HG03097 (cell line): ENCODE measurements around the gene SLC44A4.
"Not testable (repeated sequence)": the region's sequence is repeated elsewhere in the genome, so short reads cannot be mapped to it uniquely, and the experiment has no call there.

Experiments used
- ATAC-seq: cut with Tn5 transposase; IDR thresholded peaks from one replicate; pipeline ENCODE4 v1.9.1; 2021; ENCODE audit not compliant: unreplicated experiment, low FRiP score

Gene SLC44A4

DNA sequence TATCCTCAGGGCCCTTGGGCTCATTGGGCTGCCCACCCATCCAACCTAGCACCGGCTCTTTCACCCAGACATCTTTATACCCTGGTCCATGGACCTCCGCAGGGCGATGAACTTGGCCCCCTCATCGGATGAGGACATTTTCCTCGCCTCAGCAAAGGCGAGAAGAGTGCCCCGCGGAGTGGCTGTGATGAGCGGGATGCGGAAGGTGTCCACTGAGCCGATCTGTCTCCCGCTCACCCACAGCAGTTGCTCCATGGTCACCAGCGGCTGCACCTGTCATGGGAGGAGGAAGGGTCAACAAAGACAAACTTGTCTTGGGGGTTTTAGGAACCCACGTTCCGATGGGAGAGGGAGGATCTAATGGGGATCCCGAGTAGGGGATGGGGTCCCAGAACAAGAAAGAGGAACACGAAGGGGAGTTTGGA is 16.9 kb downstream of the SLC44A4 start:
- no peak for ATAC-seq

DNA sequence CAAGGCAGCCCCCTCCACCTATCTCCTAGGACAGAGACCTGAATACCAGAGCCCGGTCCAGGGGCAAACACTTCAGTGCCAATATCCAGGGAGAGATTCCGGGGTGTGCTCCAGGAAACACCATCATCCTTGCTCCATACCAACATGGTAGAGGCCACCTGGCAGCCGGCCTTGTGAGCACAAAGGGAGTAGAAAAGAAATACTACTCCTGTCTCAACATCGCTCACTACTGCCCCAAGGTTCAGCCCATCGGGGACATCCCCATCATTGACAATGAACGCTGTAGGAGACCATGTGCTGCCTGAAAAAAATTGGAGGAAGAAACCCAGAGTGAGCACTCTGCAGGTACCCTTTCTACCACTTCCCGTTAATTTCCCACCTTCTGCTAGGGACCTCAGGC is 17.6 kb downstream of the SLC44A4 start:
- ATAC-seq, result no peak

DNA sequence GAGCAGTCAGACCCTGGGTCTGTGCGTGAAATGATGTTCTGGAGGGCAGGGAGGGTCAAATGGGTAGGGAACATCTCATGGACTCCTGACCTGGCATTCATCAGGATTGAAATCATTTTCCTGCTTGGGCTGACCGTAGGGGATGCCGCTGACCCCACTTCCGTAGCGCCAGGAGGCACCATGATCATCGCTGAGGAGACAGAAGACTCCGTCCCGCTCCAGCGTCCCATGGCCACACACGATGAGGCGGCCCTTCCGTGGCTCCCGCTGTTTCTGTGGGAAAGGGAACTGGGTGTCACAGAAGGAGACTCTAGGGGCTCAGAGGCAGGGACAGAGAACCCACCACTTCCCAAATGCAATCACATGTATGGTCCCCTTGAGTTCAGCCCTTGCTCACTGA is 18.4 kb downstream of the SLC44A4 start:
- ATAC-seq, result no peak

DNA sequence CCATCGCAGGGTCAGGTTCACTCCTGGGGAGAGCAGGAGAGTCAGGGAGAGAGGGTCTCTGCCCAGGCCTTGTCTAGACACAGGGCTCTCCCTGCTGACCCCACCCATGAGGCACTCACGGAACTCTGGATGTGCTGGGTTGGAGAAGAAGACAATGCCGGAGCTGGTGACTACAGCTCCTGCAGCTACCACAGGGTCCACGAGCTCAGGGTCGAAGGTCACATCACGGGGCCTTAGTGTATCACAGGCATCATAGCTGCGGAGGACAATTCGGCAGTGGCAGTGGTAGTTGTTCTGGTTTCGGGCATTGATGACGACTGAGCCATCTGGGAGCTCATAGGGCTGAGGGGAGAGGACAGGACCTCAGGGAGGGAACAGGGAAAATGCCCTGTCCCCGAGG is 18.9 kb downstream of the SLC44A4 start:
- ATAC-seq, result no peak

DNA sequence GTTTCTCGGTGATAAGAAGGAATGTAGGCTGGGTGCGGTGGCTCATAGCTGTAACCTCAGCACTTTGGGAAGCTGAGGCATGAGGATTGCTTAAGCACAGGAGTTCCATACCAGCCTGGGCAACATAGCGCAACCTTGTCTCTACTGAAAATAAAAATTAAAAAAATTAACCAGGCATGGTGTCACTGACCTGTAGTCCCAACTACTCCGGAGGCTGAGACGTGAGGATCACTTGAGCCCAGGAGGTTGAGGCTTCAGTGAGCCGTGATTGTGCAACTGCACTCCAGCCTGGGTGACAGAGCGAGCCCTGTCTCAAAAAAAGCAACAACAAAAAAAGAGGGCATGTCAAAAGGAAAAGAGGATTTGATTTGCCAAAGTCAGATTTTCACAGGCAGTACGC is 20.1 kb downstream of the SLC44A4 start:
- ATAC-seq, result no peak

DNA sequence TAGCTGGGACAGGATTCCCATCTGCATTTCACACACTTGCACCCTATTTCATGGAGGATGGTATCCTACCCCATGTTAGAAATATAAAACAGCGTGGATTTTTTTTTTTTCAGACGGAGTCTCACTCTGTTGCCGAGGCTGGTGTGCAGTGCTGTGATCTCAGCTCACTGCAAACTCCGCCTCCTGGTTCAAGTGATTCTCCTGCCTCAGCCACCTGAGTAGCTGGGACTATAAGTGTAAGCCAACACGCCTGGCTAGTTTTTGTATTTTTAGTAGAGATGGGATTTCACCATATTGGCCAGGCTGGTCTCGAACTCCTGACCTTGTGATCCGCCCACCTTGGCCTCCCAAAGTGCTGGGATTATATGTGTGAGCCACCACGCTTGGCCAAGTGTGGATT is 21.0 kb downstream of the SLC44A4 start:
- not testable (repeated sequence) for ATAC-seq

DNA sequence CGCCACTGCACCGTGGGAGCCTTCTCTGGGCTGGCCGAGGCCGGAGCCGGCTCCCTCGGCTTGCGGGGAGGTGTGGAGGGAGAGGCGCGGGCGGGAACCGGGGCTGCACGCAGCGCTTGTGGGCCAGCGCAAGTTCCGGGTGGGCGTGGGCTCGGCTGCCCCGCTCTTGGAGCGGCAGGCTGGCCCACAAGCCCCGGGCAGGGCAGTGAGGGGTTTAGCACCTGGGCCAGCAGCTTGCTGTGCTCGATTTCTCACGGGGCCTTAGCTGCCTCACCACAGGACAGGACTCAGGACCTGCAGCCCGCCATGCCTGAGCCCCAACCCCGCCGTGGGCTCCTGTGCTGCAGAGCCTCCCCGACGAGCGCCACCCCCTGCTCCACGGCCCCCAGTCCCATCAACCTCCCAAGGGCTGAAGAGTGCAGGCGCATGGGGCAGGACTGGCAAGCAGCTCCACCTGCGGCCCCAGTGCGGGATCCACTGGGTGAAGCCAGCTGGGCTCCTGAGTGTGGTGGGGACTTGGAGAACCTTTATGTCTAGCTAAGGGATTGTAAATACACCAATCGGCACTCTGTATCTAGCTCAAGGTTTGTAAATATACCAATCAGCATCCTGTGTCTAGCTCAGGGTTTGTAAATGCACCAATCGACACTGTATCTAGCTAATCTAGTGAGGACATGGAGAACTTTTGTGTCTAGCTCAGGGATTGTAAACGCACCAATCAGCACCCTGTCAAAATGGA is 26.6 kb downstream of the SLC44A4 start:
- not testable (repeated sequence) for ATAC-seq

DNA sequence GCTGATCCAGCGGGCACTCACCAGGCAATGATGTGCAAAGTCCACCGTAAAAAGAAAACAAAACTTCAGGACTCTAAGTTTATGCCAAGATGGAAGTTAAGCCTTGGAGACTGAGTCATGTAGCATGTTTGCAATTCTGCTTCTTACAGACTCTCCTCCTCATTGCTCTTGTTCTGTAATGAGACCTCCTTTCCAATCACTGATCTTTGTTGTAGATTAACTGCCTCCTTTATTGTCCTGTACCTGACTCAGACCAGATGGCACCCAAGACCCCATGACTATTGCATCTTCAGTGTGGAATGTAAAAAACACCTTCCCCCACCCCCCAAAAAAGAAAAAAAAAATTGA is 27.3 kb downstream of the SLC44A4 start:
- ATAC-seq, result no peak

DNA sequence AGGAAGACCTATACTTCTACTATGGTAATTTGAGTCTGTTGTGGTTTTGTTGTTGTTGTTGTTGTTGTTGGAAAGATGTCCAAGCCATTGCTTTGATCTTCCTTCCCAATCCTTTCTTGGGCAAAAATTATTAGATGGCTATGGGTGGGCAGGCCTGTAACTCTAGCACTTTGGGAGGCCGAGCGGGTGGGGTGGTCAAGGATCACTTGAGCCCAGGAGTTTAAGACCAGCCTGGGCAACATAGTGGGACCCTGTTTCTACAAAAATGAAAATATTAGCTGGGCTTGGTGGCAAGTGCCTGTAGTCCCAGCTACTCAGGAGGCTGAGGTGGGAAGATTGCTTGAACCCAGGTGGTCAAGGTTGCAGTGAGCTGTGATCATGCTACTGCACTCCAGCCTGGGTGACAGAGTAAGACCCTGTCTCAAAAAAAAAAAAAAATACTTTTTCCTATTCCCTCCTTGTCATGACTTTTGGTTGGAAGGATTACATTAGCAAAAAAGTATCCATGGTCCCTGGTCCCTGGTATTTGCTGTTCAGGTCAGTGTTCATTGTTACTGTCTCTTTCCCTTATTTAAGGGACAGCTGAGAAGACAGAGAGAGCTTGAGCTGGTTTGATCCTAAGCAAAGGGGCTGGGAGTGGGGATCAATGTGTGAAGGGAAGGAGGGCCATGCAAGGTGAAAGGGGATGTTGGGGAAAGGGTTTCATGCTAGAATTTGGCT is 27.9 kb downstream of the SLC44A4 start:
- no peak for ATAC-seq

DNA sequence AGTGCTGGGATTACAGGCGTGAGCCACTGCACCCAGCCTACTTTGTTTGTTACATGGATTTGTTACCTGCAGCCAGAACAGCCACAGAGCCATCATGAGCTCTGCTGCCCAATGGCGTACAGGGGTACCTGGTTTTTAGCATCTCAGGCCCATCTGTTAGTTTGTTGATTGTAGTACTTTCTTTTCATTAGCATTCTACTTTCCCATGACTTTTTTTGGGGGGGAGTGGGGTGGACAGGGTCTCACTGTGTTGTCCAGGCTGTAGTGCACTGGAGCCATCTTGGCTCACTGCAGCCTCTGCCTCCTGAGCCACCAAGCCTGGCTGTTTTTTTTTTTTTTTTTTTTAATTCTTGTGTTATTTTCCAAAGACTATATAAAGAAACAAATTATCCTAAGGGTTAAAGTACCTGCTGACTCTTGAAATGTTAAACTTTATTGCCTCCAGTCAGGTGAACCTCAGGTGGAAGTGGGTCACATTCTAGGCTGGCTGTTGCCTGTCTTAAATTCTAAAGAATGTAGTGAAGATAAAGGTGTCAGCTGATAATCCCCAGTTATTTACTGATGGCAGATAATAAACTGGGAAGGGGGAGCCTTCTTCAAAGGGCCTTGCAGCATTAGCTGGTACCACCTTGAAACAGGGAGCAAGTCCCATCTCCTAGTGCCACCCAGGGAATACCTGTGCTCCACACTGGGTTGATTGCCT is 31.4 kb downstream of the SLC44A4 start:
- no peak for ATAC-seq

DNA sequence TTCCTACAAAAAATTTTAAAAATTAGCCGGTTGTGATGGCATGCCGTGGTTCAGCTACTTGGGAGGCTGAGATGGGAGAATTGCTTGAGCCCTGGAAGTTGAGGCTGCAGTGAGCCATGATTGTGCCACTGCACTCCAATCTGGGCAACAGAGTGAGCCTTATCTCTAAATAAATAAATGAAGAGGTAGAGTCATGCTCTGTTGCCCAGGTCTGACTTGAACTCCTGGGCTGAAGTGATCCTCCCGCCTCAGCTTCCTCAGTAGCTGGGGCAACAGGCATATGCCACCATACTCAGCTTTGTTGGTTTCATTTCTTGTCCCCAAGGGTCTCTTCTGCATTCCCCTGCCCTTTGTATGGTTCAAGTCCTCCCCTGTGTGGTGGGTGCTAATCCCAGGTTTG is 34.3 kb downstream of the SLC44A4 start:
- no peak for ATAC-seq

DNA sequence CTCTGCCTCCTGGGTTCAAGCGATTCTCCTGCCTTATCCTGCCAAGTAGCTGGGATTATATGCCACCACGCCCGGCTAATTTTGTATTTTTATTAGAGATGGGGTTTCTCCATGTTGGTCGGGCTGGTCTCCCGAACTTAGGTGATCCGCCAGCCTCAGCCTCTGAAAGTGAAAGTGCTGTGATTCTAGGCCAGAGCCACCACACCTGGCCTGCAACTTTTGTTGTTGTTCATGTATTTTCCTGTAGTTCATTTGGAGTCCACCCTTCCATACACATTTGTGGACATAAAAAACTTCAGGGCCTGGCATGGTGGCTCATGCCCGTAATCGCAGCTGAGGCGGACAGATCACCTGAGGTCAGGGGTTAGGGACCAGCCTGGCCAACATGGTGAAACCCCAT is 36.7 kb downstream of the SLC44A4 start:
- no peak for ATAC-seq

DNA sequence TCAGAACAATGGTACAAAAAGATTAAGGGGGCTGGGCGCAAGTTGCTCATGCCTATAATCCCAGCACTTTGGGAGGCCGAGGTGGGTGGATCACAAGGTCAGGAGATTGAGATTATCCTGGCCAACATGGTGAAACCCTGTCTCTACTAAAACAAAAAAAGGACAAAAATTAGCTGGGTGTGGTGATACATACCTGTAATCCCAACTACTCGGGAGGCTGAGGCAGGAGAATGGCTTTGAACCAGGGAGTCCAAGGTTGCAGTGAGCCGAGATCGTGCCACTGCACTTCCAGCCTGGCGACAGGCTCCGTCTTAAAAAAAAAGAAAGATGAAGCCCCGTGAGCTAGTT is 39.0 kb downstream of the SLC44A4 start:
- ATAC-seq, result not testable (repeated sequence)

DNA sequence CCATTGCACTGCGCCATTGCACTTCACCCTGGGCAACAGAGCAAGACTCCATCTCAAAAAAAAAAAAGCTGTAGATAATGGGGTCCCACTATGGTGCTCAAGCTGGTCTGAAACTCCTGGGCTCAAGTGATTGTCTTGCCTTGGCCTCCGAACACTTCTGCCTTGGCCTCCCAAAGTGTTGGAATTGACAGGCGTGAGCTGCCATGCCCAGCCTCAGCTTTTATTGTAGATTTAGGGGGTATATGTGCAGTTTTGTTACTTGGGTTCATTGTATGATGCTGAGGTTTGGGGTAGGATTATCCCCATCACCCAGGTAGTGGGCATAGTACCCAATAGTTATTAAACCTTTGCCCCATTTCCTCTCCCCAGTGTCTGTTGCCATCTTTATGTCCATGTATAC is 39.8 kb downstream of the SLC44A4 start:
- ATAC-seq, result no peak

DNA sequence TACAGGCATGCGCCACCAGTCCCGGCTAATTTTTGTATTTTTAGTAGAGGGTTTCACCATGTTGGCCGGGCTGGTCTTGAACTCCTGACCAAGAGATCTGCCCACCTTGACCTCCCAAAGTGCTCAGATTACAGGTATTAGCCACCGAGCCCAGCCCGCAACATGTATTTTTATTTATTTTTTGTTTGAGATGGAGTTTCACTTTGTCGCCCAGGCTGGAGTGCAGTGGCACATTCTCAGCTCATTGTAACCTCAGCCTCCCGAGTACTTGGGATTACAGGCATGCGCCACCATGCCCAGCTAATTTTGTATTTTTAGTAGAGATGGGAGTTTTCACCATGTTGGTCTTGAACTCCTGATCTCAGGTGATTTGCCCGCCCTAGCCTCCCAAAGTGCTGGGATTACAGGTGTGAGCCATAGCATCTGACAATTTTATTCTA is 40.7 kb downstream of the SLC44A4 start:
- ATAC-seq, result not testable (repeated sequence)

DNA sequence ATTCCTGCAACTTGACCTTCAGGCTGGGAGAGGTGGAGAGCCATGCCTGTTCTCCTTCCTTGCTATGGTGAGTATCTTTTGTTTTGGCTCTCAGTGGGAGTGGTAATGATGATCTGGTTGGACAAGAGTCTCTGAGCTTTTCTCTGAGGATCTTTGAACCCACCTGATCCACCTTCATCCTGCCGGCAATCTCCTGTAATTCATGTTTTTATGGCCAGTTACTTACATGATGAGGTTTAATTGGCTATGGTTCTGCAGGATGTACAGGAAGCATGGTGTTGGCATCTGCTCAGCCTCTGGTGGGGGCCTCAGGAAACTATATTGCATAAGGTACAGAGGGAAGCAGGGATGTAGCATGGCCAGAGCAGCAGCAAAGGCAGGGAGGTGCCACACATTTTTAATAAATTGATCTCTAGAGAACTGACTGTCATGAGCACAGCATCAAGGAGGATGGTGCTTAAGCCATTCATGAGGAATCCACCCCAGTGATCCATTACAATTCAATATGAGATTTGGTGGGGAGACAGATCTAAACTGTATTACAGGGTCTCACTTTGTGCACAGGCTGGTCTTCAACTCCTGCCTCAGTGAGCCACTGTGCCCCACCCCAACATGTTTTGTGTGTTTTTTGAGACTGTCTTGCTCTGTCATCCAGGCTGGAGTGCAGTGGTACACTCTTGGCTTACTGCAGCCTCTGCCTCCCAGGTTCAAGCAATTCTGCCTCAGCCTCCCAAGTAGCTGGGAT is 41.3 kb downstream of the SLC44A4 start:
- ATAC-seq, result no peak

DNA sequence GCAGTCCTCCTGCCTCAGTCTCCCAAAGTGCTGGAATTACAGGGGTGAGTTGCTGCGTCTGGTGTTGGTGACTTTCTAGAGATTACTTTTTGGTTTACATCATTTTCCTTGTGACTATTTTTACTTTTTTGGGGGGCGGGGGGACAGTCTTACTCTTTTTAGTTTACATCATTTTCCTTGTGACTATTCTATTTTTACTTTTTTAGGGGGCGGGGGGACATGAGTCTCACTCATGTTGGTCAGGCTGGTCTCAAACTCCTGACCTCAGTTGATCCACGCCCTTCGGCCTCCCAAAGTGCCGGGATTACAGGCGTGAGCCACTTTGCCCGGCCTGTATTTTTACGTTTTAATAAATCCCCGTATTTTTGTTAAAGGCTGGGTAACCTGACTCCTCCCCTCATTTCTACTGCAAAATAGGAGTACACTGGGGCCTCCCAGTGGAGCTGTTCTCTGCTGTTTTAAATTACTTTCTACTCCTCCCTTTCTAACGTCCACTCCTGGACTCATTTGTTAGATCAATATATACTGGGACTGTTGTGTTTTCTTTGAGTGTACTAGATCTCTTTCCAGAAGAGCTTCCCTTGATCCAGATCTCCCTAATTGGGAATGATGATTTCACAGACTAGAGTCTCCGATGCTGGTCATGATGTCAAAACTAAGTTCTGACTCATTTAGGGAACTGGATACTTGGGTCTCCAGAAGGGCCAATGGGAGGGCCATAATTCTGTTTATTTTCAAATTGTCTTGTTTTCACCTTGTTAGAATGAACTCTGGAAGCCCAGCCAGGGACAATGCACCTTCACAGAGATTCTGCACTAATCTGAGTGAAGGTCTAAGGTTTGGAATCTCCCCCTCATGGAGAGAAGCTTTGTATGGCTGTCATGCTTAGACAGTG is 42.1 kb downstream of the SLC44A4 start:
- ATAC-seq, result no peak

DNA sequence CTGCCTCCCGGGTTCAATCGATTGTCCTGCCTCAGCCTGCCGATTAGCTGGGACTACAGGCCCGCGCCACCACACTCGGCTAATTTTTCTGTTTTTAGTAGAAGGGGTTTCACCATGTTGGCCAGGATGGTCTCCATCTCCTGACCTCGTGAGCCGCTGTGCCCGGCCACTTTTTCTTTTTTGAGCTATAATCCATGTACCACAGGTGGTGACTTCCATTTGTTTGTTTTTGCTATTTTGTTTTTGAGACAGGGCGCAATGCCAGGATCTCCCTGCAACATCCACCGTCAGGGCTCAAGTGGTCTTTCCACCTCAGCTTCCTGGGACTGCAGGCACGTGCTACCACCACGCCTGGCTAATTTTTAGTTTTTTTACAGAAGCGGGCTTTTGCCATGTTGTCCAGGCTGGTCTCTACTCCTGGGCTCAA is 42.7 kb downstream of the SLC44A4 start:
- ATAC-seq, result no peak

DNA sequence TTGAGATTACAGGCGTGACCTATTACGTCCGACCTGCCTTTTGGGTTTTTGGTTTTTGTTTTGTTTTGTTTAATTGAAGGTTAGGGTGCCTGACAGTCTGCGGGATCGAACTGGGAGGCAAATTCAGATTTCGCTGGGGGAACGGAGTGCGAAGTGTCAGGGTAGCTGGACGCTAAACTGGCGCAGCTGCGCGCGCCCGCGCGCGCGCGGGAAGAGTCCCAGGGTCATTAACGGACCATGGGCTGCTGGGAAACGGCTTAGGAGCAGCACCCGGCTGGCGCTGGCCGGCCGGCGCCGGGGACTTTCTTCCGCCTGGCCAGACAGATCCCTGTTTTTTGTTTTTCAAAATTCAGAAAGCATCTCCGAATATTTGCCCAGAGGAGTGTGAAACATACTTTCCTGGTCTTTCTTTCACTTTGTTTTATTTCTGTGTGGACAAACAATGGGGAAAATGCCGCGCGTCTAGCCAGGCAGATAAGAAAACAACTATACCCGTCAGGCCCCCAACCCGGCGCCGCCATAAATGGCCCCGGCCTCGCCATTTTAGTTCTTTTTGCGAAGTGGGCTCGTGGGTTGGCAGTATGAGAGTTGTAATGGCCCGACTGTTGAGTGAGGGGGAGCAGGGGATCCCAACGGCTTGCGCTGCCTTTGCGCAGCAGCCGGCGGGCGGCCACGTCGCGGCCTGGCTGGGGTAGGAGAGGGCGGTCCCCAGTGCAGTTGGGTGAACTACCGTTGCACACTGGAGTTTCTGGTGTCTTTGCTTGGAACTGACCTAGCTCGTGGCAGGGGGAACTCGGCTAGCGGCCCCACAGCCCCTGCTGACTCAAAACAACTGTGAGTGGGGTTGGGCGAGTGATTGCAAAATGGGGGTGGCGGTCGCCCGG is 44.2 kb downstream of the SLC44A4 start:
- ATAC-seq, result peak; percentile 44
